GM19025 (cell line): ENCODE measurements around the gene SRRD.

ENCODE experiments used
- ATAC-seq: cut with Tn5 transposase; IDR thresholded peaks from one replicate; pipeline ENCODE4 v1.9.1; 2021; ENCODE audit warnings: mild to moderate bottlenecking, low read depth, moderate library complexity; ENCODE audit not compliant: unreplicated experiment

SRRD gene

GRCh38 chr22:26481112-26481693 is 2.5 kb upstream of the SRRD start:
- no peak for ATAC-seq

- no peak for ATAC-seq
These were observed 2.0 kb upstream of the SRRD start for GRCh38 chr22:26481694-26482093.

- ATAC-seq = no peak
These were observed 1.5 kb upstream of the SRRD start for GRCh38 chr22:26482161-26482560.

- ATAC-seq = no peak
These were observed 636 bp upstream of the SRRD start for GRCh38 chr22:26483043-26483438.

GRCh38 chr22:26484360-26484706 is 656 bp downstream of the SRRD start:
- no peak for ATAC-seq

- ATAC-seq = no peak
These were observed 1.3 kb downstream of the SRRD start for GRCh38 chr22:26485013-26485412.

- ATAC-seq = no peak
These were observed 2.2 kb downstream of the SRRD start for GRCh38 chr22:26485806-26486390.

- ATAC-seq = no peak
These were observed 2.7 kb downstream of the SRRD start for GRCh38 chr22:26486394-26486793.

- no peak for ATAC-seq
These were observed 4.3 kb downstream of the SRRD start for GRCh38 chr22:26487996-26488395.

GRCh38 chr22:26489447-26490036 is 5.9 kb downstream of the SRRD start:
- ATAC-seq = no peak

GRCh38 chr22:26492220-26492619 is 8.5 kb downstream of the SRRD start:
- ATAC-seq = no peak

GRCh38 chr22:26494506-26494905 is 10.8 kb downstream of the SRRD start:
- no peak for ATAC-seq

- ATAC-seq = no peak
These were observed 12.8 kb downstream of the SRRD start for GRCh38 chr22:26496456-26496855.

- no peak for ATAC-seq
These were observed 15.6 kb downstream of the SRRD start for GRCh38 chr22:26499188-26499703.

- ATAC-seq = no peak
These were observed 18.3 kb downstream of the SRRD start for GRCh38 chr22:26501996-26502395.

- no peak for ATAC-seq
These were observed 19.2 kb downstream of the SRRD start for GRCh38 chr22:26502688-26503561.

- ATAC-seq = no peak
These were observed 20.1 kb downstream of the SRRD start for GRCh38 chr22:26503758-26504157.

GRCh38 chr22:26508148-26508547 is 24.5 kb downstream of the SRRD start:
- ATAC-seq = no peak

GRCh38 chr22:26512149-26512793 is 28.6 kb downstream of the SRRD start, which contains the start of gene TFIP11:
TFIP11 (minus strand) TSS chr22:26512473; CDS start chr22:26510272, 2,201 bp downstream.
- peak; percentile 94 for ATAC-seq

- no peak for ATAC-seq
These were observed 30.2 kb downstream of the SRRD start for GRCh38 chr22:26513838-26514237.
